Measurements from ENCODE around the gene TSPAN5. TPM values are rescaled to one million over a fixed set of nuclear protein-coding genes. Genes with fewer than 3 reads are reported as not detected.

TSPAN5 gene
- polyA plus RNA-seq, 1 donor (not counting 4 experiments of a cell fraction or from before 2014, with no cell fraction given): 45.5 TPM

- Histone ChIP-seq H4K20me1 (ENCODE audit: control insufficient read depth, extremely low read depth, insufficient read depth, low read length) (no peaks in the 10 kb centered on the region), H3K79me2 (ENCODE audit: control insufficient read depth, insufficient read depth, low read length) (peaks cover 62% of the 10 kb centered on the region), H3K9me3 (ENCODE audit: control insufficient read depth, low read depth, low read length) (no peaks in the 10 kb centered on the region), H3K9me1 (ENCODE audit: control insufficient read depth, extremely low read depth, insufficient read depth, low read length) (no peaks in the 10 kb centered on the region), H3K9ac (ENCODE audit: control insufficient read depth, extremely low read depth, insufficient read depth, low read length) (no peak overlapping the region), H3K36me3 (ENCODE audit: control insufficient read depth in 2 of 2, extremely low read depth in 1 of 2, insufficient read depth in 2 of 2, low read length in 2 of 2) (no peaks in the 10 kb centered on the region), H3K4me2 (ENCODE audit: control insufficient read depth, extremely low read depth, insufficient read depth, low read depth, low read length) (no peak overlapping the region), H3K4me3 (ENCODE audit: control insufficient read depth in 2 of 3, extremely low read depth in 1 of 3, insufficient read depth in 2 of 3, low read depth in 1 of 3, low read length in 3 of 3) (no peak overlapping the region), H2AFZ (ENCODE audit: control insufficient read depth, low read length) (no peak overlapping the region), H3K4me1 (ENCODE audit: control insufficient read depth, extremely low read depth, insufficient read depth, low read length) (peaks cover 21% of the 10 kb centered on the region), H3K27me3 (ENCODE audit: control insufficient read depth, extremely low read depth, insufficient read depth, low read length) (no peaks in the 10 kb centered on the region), H3K27ac (ENCODE audit: control insufficient read depth, insufficient read depth, low read length) (no peak overlapping the region)
- peak; percentile 5 for FAIRE-seq
- dilution Hi-C loops (cut with MboI; ENCODE audit: extremely low pct_ligation_motif_present, low sequenced_read_pairs): no loop called here
- TF ChIP-seq CTCF (optimal IDR thresholded peaks at IDR 0.05 in 1 of 3, IDR thresholded peaks at IDR 0.05 in 1 of 3, conservative IDR thresholded peaks at IDR 0.05 in 1 of 3; ENCODE audit: extremely low read depth in 1 of 3, insufficient read depth in 2 of 3, low read length in 3 of 3): no peak
- no peak for TF ChIP-seq EZH2 (IDR thresholded peaks at IDR 0.05; ENCODE audit: low read length)
- no peak for DNase-seq (ENCODE audit: low read depth, low spot score)
Measured at GRCh38 chr4:98560321-98560720, 98.1 kb downstream of the TSPAN5 start.

GRCh38 chr4:98558471-98559169 is 99.8 kb downstream of the TSPAN5 start:
- no peaks in the 10 kb centered on the region for H3K9me1 ChIP-seq (ENCODE audit: control insufficient read depth, extremely low read depth, insufficient read depth, low read length)
- DNase-seq (ENCODE audit: low read depth, low spot score) (no peak), FAIRE-seq (peak; percentile 17)
- no peaks in the 10 kb centered on the region for H3K36me3 ChIP-seq (ENCODE audit: control insufficient read depth in 2 of 2, extremely low read depth in 1 of 2, insufficient read depth in 2 of 2, low read length in 2 of 2)
- H3K79me2 ChIP-seq (ENCODE audit: control insufficient read depth, insufficient read depth, low read length): peaks cover 61% of the 10 kb centered on the region
- no peak overlapping the region for H3K4me2 ChIP-seq (ENCODE audit: control insufficient read depth, extremely low read depth, insufficient read depth, low read depth, low read length)
- H3K27me3 ChIP-seq (ENCODE audit: control insufficient read depth, extremely low read depth, insufficient read depth, low read length): no peaks in the 10 kb centered on the region
- peaks cover 21% of the 10 kb centered on the region for H3K4me1 ChIP-seq (ENCODE audit: control insufficient read depth, extremely low read depth, insufficient read depth, low read length)
- H3K27ac ChIP-seq (ENCODE audit: control insufficient read depth, insufficient read depth, low read length): no peak overlapping the region
- no peaks in the 10 kb centered on the region for H3K9me3 ChIP-seq (ENCODE audit: control insufficient read depth, low read depth, low read length)
- dilution Hi-C loops (cut with MboI; ENCODE audit: extremely low pct_ligation_motif_present, low sequenced_read_pairs): no loop called here
- no peak overlapping the region for H3K9ac ChIP-seq (ENCODE audit: control insufficient read depth, extremely low read depth, insufficient read depth, low read length)
- no peak overlapping the region for H3K4me3 ChIP-seq (ENCODE audit: control insufficient read depth in 2 of 3, extremely low read depth in 1 of 3, insufficient read depth in 2 of 3, low read depth in 1 of 3, low read length in 3 of 3)
- H2AFZ ChIP-seq (ENCODE audit: control insufficient read depth, low read length): no peak overlapping the region
- no peak for TF ChIP-seq CTCF (optimal IDR thresholded peaks at IDR 0.05 in 1 of 3, IDR thresholded peaks at IDR 0.05 in 1 of 3, conservative IDR thresholded peaks at IDR 0.05 in 1 of 3; ENCODE audit: extremely low read depth in 1 of 3, insufficient read depth in 2 of 3, low read length in 3 of 3)
- no peak for TF ChIP-seq EZH2 (IDR thresholded peaks at IDR 0.05; ENCODE audit: low read length)
- no peaks in the 10 kb centered on the region for H4K20me1 ChIP-seq (ENCODE audit: control insufficient read depth, extremely low read depth, insufficient read depth, low read length)
